ENCODE results near the gene SERGEF.
"Not testable (repeated sequence)": the region's sequence is repeated elsewhere in the genome, so short reads cannot be mapped to it uniquely, and the experiment has no call there.

SERGEF gene

GRCh38 chr11:17901481-17901880, 111.4 kb downstream of the SERGEF start:
- DNase-seq (ENCODE audit: low spot score in 2 of 2): no peak
- Histone ChIP-seq H3K4me3 (no peak overlapping the region), H3K4me1 (no peaks in the 10 kb centered on the region; the same call in 1 of the 2 replicates), H3K27me3 (ENCODE audit: low read depth) (no peaks in the 10 kb centered on the region), H3K36me3 (replicated peaks) (no peaks in the 10 kb centered on the region), H3K9me3 (no peaks in the 10 kb centered on the region; the same call in 1 of the 2 replicates)
- in situ Hi-C loops (cut with MboI; ENCODE audit: low sequenced_read_pairs): no loop called here

GRCh38 chr11:17898782-17899181, 114.1 kb downstream of the SERGEF start:
- in situ Hi-C loops (cut with MboI; ENCODE audit: low sequenced_read_pairs): no loop called here
- DNase-seq (ENCODE audit: low spot score in 2 of 2): peak in 1 of 2 experiments; percentile 15

GRCh38 chr11:17898071-17898470, 114.8 kb downstream of the SERGEF start:
- Histone ChIP-seq H3K4me1 (no peaks in the 10 kb centered on the region; the same call in 1 of the 2 replicates), H3K27me3 (ENCODE audit: low read depth) (no peaks in the 10 kb centered on the region), H3K36me3 (replicated peaks) (no peaks in the 10 kb centered on the region), H3K9me3 (no peaks in the 10 kb centered on the region; the same call in 1 of the 2 replicates), H3K4me3 (no peak overlapping the region)
- in situ Hi-C loops (cut with MboI; ENCODE audit: low sequenced_read_pairs): no loop called here
- no peak for DNase-seq (ENCODE audit: low spot score in 2 of 2)

More at GRCh38 chr11:17898782-17899181, 114.1 kb downstream of the SERGEF start:
- no peaks in the 10 kb centered on the region for H3K36me3 ChIP-seq (replicated peaks)
- no peaks in the 10 kb centered on the region; the same call in 1 of the 2 replicates for H3K4me1 ChIP-seq
- no peaks in the 10 kb centered on the region for H3K27me3 ChIP-seq (ENCODE audit: low read depth)
- no peak overlapping the region for H3K4me3 ChIP-seq
- H3K9me3 ChIP-seq: no peaks in the 10 kb centered on the region; the same call in 1 of the 2 replicates

GRCh38 chr11:17897495-17897894, 115.4 kb downstream of the SERGEF start:
- DNase-seq (ENCODE audit: low spot score in 2 of 2): no peak
- in situ Hi-C loops (cut with MboI; ENCODE audit: low sequenced_read_pairs): no loop called here

GRCh38 chr11:17896496-17897151, 116.2 kb downstream of the SERGEF start:
- in situ Hi-C loops (cut with MboI; ENCODE audit: low sequenced_read_pairs); H3K27me3 ChIP-seq (ENCODE audit: low read depth); H3K4me1 ChIP-seq; DNase-seq (ENCODE audit: low spot score in 2 of 2); H3K9me3 ChIP-seq; H3K36me3 ChIP-seq (replicated peaks); H3K4me3 ChIP-seq: not testable (repeated sequence)

More at GRCh38 chr11:17897495-17897894, 115.4 kb downstream of the SERGEF start:
- H3K4me1 ChIP-seq: no peaks in the 10 kb centered on the region; the same call in 1 of the 2 replicates
- H3K27me3 ChIP-seq (ENCODE audit: low read depth): no peaks in the 10 kb centered on the region
- H3K4me3 ChIP-seq: no peak overlapping the region
- no peaks in the 10 kb centered on the region; the same call in 1 of the 2 replicates for H3K9me3 ChIP-seq
- no peaks in the 10 kb centered on the region for H3K36me3 ChIP-seq (replicated peaks)

GRCh38 chr11:17894929-17895658, 117.8 kb downstream of the SERGEF start:
- DNase-seq (ENCODE audit: low spot score in 2 of 2): no peak
- Histone ChIP-seq H3K9me3 (no peaks in the 10 kb centered on the region), H3K4me3 (no peak overlapping the region), H3K27me3 (ENCODE audit: low read depth) (no peaks in the 10 kb centered on the region), H3K36me3 (replicated peaks) (no peaks in the 10 kb centered on the region), H3K4me1 (no peaks in the 10 kb centered on the region; the same call in 1 of the 2 replicates)
- in situ Hi-C loops (cut with MboI; ENCODE audit: low sequenced_read_pairs): no loop called here

- Histone ChIP-seq H3K36me3 (replicated peaks) (no peaks in the 10 kb centered on the region), H3K4me1 (no peaks in the 10 kb centered on the region), H3K27me3 (ENCODE audit: low read depth) (no peaks in the 10 kb centered on the region), H3K9me3 (no peaks in the 10 kb centered on the region), H3K4me3 (no peak overlapping the region)
- in situ Hi-C loops (cut with MboI; ENCODE audit: low sequenced_read_pairs): no loop called here
- no peak for DNase-seq (ENCODE audit: low spot score in 2 of 2)
These were observed 120.4 kb downstream of the SERGEF start for GRCh38 chr11:17892409-17892808.

- DNase-seq (ENCODE audit: low spot score in 2 of 2): no peak
- Histone ChIP-seq H3K4me3 (no peak overlapping the region), H3K27me3 (ENCODE audit: low read depth) (no peaks in the 10 kb centered on the region), H3K9me3 (no peaks in the 10 kb centered on the region), H3K36me3 (replicated peaks) (no peaks in the 10 kb centered on the region), H3K4me1 (no peaks in the 10 kb centered on the region)
- in situ Hi-C loops (cut with MboI; ENCODE audit: low sequenced_read_pairs): no loop called here
These were observed 122.5 kb downstream of the SERGEF start for GRCh38 chr11:17890325-17890724.

GRCh38 chr11:17887779-17888178, 125.1 kb downstream of the SERGEF start:
- no peaks in the 10 kb centered on the region for H3K27me3 ChIP-seq (ENCODE audit: low read depth)
- H3K4me1 ChIP-seq: no peaks in the 10 kb centered on the region
- no peak for DNase-seq (ENCODE audit: low spot score in 2 of 2)
- no peak overlapping the region for H3K4me3 ChIP-seq
- H3K9me3 ChIP-seq: no peaks in the 10 kb centered on the region
- in situ Hi-C loops (cut with MboI; ENCODE audit: low sequenced_read_pairs): no loop called here
- H3K36me3 ChIP-seq (replicated peaks): no peaks in the 10 kb centered on the region

GRCh38 chr11:17883946-17884345, 128.9 kb downstream of the SERGEF start:
- no peak overlapping the region for H3K4me3 ChIP-seq
- in situ Hi-C loops (cut with MboI; ENCODE audit: low sequenced_read_pairs): no loop called here
- no peak for DNase-seq (ENCODE audit: low spot score in 2 of 2)

GRCh38 chr11:17883057-17883456, 129.8 kb downstream of the SERGEF start:
- no peak for DNase-seq (ENCODE audit: low spot score in 2 of 2)
- H3K4me3 ChIP-seq: no peak overlapping the region
- no peaks in the 10 kb centered on the region for H3K9me3 ChIP-seq
- no peaks in the 10 kb centered on the region for H3K27me3 ChIP-seq (ENCODE audit: low read depth)
- no peaks in the 10 kb centered on the region for H3K36me3 ChIP-seq (replicated peaks)
- in situ Hi-C loops (cut with MboI; ENCODE audit: low sequenced_read_pairs): no loop called here
- H3K4me1 ChIP-seq: no peaks in the 10 kb centered on the region

More at GRCh38 chr11:17883946-17884345, 128.9 kb downstream of the SERGEF start:
- Histone ChIP-seq H3K4me1 (no peaks in the 10 kb centered on the region), H3K36me3 (replicated peaks) (no peaks in the 10 kb centered on the region), H3K27me3 (ENCODE audit: low read depth) (no peaks in the 10 kb centered on the region), H3K9me3 (no peaks in the 10 kb centered on the region)

GRCh38 chr11:17878743-17879142, 134.1 kb downstream of the SERGEF start:
- Histone ChIP-seq H3K4me1 (no peaks in the 10 kb centered on the region), H3K9me3 (no peaks in the 10 kb centered on the region), H3K27me3 (ENCODE audit: low read depth) (no peaks in the 10 kb centered on the region), H3K4me3 (no peak overlapping the region), H3K36me3 (replicated peaks) (peaks cover 4% of the 10 kb centered on the region; the same call in 1 of the 2 replicates)
- in situ Hi-C loops (cut with MboI; ENCODE audit: low sequenced_read_pairs): no loop called here
- no peak for DNase-seq (ENCODE audit: low spot score in 2 of 2)

GRCh38 chr11:17877886-17878285, 135.0 kb downstream of the SERGEF start:
- H3K27me3 ChIP-seq (ENCODE audit: low read depth): no peaks in the 10 kb centered on the region
- H3K4me3 ChIP-seq: no peak overlapping the region
- H3K4me1 ChIP-seq: no peaks in the 10 kb centered on the region
- no peak for DNase-seq (ENCODE audit: low spot score in 2 of 2)
- in situ Hi-C loops (cut with MboI; ENCODE audit: low sequenced_read_pairs): no loop called here
- peaks cover 4% of the 10 kb centered on the region; the same call in 1 of the 2 replicates for H3K36me3 ChIP-seq (replicated peaks)
- H3K9me3 ChIP-seq: no peaks in the 10 kb centered on the region

GRCh38 chr11:17876827-17877226, 136.0 kb downstream of the SERGEF start:
- in situ Hi-C loops (cut with MboI; ENCODE audit: low sequenced_read_pairs): no loop called here
- H3K27me3 ChIP-seq (ENCODE audit: low read depth): no peaks in the 10 kb centered on the region
- peaks cover 6% of the 10 kb centered on the region for H3K36me3 ChIP-seq (replicated peaks)
- no peak for DNase-seq (ENCODE audit: low spot score in 2 of 2)
- H3K4me1 ChIP-seq: 0 out of 2 replicates have a peak, but pooled peaks cover 1% of the 10 kb centered on the region
- H3K4me3 ChIP-seq: no peak overlapping the region
- no peaks in the 10 kb centered on the region for H3K9me3 ChIP-seq

All from HAP-1 (cell line).